ENCODE data around the gene WHRN.

WHRN gene

DNA sequence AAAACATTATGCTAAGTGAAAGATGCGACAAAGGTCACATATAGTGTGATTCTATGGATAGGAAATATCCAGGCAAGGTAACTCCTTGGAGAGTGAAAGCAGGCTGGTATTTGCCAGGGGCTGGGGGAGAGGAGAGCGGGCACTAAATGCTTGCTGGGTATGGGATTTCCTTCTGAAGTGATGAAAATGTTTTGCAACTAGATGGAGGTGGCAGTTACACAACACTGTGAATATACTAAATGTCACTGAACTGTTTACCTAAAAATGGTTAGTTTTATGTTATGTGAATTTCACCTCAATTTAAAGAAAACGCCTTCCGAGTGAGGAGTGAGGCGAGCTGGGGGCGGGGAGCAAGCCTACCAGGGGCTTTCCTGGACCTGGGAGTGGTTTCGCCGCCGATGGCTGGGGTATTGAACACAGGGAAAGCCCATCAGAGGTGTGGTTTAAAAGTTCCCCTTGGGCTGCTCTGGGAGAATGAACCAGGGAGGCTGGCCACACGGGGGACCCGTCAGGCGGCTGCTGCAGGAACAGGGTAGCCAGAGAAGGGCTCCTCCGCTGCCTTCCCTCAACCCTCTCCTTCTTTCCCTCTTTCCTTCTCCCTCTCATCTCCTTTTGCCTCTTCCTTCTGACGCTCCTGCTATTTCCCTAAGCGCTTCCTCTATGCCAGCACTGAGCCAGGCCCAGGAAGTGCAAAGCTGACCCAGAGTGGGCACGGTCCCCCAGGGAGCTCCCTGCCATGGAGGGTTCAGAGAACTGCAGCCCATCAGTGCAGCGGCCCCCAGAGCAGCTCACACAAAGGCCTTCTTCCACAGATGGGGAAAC is 122.4 kb downstream of the WHRN start:
- DNase-seq = no peak
- in situ Hi-C loops (cut with MboI; ENCODE audit: low pct_unique_long_range_greater_than_20kb, low sequenced_read_pairs) = no loop called here

DNA sequence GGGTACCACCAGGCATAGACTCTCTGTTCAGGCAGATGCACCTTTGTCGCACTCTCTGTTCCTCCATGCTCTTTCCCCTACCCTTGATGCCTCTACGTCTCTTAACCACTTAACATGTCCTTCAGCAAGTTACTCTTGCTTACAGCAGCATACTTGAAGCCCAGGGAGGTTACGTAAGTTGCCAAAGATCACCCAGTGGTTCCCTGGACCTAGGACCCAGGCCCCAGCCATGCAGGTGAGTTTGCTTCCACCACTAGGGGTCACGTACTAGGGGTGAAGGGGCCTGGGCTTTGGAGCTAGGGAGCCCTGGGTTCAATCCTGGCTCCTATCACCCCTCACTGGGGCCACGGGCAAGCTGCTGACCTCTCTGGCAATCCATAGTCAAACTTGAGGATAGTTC is 126.4 kb downstream of the WHRN start:
- in situ Hi-C loops (cut with MboI; ENCODE audit: low pct_unique_long_range_greater_than_20kb, low sequenced_read_pairs) = no loop called here
- DNase-seq = no peak

DNA sequence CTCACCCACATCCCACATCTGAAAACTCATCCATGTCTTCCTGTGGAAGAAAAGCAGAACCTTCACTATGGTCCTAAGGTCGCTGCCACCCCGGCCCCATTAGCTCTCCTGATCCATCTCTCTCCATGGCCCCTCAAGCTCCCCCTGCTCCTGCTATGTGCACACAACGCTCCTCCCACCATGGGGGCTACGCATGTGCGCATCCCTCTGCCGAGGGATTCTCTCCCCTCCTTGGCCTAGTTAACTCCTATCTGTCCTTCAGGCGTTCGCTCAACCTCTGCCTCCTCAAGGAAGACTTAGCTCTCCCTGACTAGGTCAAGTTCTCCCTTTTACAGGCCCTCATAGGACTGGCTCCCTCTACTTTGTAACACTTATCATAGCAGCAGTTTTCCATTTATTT is 127.3 kb downstream of the WHRN start:
- in situ Hi-C loops (cut with MboI; ENCODE audit: low pct_unique_long_range_greater_than_20kb, low sequenced_read_pairs) = no loop called here
- no peak for DNase-seq

DNA sequence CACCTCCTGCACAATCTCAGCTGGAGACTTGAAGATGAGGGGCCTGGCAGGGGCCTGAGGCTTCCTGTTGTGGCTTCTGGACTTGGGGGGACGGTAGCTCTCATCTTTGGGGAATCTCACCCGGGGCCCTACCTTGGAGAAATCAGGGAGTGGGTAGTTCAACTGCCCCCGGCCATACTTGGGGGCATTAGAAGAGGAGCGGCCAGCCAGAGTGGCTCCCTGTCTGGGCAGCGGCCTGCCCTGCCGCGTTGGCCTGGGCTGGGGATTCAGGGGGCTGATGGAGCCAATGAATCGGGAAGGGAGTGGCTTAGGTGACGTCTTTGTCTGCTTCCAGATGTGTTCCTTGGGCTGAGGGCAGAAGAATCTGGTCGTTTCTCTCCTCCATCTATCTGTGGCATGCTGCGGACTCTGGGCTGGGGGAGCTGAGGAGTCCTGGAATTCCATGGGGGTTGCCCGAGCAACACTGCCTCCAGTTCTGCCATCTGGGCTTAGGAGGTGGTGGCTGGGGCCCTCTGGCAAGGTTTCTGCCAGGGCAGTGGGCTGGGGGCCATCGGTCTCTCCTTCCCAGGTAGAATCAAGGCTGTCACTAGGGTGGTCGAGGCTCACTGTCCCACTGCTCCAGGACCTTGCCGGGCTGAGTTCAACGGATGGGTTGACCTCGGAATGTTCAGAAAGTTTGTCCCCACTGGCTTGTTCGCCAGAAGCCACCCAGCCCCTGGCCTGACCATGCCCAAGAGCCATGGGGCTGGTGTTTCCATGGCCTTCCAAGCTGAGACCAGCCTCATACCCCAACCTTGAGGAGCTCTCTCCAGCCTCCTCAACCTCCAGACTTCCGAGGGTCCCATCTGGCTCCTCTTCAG is 128.5 kb downstream of the WHRN start:
- no peak for DNase-seq
- in situ Hi-C loops (cut with MboI; ENCODE audit: low pct_unique_long_range_greater_than_20kb, low sequenced_read_pairs) = no loop called here

DNA sequence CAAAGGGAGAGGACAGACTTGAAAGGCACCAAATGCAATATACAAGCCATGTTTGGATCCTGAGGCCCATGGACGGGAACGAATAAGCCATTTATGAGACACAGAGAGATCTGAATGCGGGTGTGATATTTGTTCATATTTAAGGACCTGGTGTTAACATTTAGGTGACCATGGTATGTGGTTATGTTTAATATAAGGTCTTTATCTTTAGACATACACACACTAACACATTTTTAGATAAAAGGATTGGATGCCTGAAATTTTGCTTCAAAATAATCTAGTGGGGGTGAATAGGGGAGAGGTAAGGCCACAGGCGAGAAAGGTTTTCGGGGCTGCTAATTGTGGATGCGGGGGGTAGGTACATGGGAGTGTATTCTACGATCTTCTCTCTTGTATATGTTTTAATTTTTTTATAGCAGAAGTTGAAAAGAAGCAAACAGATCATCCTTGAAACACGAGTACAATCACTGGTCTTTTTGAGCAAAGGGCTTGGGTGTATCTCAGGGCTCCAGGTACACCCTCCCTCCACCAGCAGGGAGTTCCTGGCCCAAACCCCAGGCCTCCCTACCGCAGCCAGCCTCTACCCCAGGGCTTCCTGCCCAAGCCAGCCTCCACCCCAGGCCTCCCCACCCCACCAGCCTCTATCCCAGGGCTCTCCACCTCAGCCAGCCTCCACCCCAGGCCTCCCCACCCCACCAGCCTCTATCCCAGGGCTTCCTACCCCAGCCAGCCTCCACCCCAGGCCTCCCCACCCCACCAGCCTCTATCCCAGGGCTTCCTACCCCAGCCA is 129.7 kb downstream of the WHRN start:
- DNase-seq = no peak
- in situ Hi-C loops (cut with MboI; ENCODE audit: low pct_unique_long_range_greater_than_20kb, low sequenced_read_pairs) = no loop called here

DNA sequence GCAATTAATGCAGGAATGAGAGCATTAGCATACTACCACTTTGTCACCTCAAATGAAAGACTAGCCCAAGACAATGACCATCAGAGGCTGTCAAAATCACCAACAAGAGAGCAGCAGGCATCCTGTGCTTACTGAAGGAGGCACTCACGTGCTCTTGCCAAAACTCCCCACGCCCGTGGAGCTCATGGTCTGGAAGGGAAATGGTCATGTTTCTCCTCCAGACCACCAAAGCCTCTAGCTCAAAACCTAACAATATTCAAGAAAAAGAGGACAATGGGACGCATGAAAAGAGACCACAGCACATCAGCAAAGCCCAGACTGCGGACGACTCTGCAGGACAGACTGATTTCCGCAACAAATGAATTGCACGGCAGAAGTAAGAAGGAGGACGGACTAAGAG is 130.3 kb downstream of the WHRN start:
- no peak for DNase-seq
- in situ Hi-C loops (cut with MboI; ENCODE audit: low pct_unique_long_range_greater_than_20kb, low sequenced_read_pairs) = no loop called here

DNA sequence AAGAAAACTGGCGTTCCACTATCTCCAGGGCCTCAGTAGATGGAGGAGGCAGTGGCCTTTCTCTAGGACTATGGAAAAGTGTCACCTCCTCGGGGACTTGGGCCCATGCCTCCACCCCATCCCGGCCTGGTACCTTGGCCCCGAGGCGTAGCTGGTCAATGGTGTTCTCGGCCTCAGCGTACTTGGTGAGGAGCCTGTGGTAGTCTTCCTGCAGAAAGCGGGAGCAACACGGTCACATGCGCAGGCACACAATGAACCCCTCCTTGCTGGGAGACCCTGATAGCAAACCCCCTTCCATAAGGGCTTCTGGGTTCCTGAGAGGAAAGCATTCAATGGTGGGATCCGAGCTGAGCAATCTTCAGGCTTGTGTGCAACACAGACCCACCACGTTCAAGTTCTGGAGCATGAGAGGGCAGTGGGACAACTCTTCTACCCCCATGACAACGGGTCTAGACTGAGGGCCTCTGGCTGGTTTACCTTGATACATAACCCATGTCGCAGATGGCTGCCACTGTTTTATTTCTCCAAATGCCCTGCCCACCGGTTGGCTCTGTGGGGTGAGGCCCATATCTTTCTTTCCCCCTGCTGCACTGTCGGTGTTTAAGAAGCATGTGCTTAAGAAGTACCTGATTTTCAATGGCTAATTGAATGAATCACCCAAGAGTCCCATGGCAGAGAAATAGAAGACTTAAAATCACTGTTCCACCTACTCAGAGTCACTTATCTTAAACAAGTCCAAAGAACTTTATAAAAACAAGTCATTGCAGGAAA is 131.1 kb downstream of the WHRN start:
- in situ Hi-C loops (cut with MboI; ENCODE audit: low pct_unique_long_range_greater_than_20kb, low sequenced_read_pairs) = no loop called here

DNA sequence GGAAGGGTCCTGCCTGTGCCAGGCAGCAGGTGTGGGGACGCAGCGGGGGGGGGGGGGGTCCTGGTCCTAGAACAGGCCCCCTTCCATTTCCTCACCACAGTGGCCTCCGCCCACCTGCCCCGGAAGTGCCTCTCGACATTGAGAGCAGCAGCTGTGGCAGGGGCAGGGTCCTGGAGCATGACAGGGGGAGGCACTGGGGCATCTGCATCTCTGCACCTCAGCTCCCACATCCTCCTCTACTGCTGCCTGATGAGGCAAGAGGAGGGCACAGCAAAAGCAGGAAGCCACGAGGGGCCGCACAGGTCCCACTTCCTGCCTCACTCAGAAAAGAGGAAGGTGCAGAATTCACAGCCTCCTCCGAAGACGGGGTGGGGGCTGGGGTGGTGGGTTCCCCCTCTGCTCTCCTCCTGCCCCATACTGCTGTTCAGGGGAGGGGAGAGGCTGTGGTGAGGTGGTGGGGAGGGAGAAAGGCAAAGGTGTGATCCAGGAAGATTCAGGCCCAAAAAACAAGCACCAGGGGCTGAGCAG is 132.3 kb downstream of the WHRN start:
- peak; percentile 99 for DNase-seq
- in situ Hi-C loops (cut with MboI; ENCODE audit: low pct_unique_long_range_greater_than_20kb, low sequenced_read_pairs) = no loop called here

More for the DNA sequence above, 131.1 kb downstream of the WHRN start:
- DNase-seq = no peak

DNA sequence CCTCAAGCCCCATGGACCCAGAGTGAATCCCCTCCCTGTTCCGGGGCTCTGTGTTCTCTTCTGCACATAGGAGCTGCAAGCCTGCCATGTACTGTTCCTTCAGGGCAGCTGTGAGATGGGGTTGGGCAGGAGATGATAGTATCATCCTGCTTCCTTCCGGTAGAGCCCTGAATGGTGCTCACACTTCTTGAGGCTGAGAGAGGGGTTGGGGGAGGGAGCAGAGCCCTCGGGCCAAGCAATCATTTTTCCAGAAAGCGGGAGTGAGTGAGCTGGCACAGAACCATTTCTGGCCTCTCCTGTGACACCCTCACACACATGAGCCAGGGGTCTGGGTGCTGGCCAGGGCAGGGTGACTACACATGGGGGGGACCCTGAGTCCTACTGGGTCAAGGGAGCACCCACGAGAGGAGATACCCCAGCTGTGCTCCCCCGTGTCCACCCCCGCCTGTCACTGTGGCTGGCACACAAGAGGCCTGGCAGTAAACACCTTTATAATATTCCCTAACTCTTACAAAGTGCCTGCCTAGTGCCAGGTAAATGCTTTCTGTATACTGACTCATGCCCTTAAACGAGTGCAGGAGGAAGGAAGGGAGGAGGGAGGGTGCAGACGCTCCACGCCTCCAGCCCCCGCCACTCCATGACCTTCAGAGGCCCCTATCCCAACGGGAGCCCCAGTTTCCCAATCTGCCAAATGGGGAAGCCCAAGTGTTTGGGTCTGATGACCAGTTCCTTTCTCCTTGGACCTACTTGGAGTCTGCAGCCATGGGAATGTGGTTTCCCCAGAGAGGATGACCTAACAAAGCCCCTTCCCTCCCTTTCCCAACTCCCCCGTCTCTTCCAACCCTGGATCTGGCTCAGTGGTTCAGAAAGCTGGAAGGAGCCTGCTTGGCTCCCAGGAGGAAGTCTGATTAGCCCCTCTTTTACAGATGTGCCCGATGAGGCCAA is 133.0 kb downstream of the WHRN start:
- peak; percentile 77 for DNase-seq
- in situ Hi-C loops (cut with MboI; ENCODE audit: low pct_unique_long_range_greater_than_20kb, low sequenced_read_pairs) = no loop called here

DNA sequence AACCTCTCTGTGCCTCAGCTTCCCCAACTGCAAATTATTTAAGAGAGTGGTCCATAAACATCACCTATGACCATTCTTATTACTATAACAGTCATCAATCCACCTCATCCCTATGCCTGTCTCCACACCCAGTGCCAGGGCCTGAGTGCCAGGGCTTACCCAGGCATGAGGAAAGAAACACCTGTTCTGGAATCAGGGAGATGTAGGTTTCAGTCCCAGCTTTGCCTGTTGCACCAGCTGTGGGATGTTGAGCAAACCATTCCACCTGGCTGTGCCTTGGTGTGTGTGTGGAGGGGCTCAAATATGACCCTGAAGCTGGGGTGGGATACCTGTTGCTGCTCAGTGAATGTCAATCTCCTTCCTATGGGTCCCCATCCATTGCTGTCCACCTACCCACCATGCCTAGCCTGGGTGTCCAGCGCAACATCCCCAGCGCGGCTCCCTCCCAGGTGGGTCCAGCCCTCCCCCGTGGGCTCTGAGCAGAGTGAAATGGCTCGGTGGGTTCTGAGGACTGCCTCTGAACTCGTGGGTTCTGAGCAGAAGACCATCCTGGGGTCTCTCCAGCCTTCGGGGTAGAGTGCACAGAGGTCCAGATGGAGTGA is 133.8 kb downstream of the WHRN start:
- in situ Hi-C loops (cut with MboI; ENCODE audit: low pct_unique_long_range_greater_than_20kb, low sequenced_read_pairs) = no loop called here
- no peak for DNase-seq

DNA sequence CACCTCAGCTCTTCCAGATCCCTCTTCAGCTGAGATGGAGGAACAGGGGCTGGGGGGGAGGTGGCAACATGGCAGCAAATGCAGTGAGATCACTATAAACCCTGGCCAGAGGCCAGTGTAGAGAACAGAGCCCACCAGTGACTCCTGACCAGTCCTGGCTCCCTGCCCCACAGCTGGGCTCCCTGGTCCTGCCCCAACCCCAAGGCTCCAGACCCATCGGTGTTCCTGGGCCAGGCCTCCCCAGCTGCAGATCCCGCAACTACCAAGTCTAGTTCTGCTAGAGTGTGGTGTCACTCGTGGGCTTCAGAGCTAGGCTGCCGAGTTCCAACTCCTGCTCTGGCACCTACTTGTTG is 134.3 kb downstream of the WHRN start:
- in situ Hi-C loops (cut with MboI; ENCODE audit: low pct_unique_long_range_greater_than_20kb, low sequenced_read_pairs) = no loop called here
- DNase-seq = no peak

DNA sequence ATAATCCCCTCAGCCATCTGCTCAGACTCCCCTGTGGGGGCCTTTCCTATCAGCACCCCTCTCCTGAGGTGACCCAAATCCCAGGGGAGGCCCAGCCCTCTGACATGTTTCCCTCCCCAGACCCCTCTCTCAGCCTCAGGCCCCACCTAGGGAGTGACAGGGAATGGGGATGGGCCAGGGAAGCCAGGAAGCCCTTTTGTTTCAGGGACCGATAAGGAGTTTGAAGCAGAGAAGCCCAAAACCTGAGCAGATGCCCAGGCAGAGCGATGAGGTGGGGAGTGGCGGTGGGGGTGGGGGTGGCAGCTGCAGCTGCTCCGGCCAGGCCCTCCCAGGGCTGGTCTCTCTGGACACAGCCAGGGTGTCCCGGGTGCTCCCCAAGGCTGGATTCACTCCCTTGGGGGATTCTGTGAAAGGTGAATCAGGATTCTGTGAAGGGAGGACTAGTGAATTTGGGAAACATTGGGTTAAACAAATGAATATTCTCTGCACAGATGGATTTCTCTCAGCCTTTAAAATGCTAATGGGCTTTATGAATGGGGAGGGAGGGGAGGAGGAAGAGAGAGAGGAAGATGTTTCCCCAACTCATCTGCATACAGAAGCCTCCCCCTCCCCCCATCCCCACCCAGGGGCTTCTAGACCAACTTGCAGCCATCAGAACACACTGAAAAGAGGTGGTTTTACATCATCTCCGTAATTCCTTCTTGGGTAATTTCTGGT is 134.9 kb downstream of the WHRN start:
- in situ Hi-C loops (cut with MboI; ENCODE audit: low pct_unique_long_range_greater_than_20kb, low sequenced_read_pairs) = no loop called here
- DNase-seq = no peak

DNA sequence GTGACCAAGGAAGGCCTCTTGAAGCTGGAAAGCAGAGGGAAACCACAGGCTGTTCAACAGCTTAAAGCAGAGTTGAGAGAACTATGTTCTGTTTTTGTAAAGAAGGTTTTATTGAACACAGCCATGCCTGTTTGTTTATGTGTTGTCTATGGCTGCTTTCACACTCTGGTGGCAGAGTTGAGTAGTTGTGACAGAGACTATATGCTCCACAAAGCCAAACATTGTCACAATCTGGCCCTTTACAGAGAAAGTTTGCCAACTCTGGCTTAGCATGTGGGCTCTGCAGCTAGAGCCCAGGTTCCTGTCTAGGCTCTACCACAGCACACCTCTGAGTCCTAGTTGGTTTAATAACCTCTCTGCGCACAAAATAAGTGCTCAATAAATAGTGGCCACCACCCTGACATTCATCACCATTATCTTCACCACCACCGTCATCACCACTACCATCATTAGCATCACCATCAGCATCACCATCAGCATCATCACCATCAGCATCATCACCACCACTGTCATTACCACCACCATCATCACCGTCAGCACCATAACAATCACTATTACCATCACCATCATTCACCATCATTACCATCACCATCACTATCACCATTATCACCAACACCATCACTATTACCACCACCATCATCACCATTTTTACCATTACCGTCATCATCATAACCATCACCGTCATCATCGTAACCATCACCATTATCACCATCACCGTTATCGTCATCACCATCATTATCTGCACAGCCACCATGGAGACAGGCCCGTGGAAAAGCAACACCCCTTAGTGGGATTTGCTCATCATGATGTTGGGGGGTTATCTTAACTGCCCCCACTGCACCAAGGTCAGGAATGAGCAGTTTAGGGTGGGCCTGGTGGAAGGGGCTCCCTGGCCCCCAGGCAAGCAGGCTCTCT is 135.8 kb downstream of the WHRN start:
- in situ Hi-C loops (cut with MboI; ENCODE audit: low pct_unique_long_range_greater_than_20kb, low sequenced_read_pairs) = no loop called here
- DNase-seq = no peak

DNA sequence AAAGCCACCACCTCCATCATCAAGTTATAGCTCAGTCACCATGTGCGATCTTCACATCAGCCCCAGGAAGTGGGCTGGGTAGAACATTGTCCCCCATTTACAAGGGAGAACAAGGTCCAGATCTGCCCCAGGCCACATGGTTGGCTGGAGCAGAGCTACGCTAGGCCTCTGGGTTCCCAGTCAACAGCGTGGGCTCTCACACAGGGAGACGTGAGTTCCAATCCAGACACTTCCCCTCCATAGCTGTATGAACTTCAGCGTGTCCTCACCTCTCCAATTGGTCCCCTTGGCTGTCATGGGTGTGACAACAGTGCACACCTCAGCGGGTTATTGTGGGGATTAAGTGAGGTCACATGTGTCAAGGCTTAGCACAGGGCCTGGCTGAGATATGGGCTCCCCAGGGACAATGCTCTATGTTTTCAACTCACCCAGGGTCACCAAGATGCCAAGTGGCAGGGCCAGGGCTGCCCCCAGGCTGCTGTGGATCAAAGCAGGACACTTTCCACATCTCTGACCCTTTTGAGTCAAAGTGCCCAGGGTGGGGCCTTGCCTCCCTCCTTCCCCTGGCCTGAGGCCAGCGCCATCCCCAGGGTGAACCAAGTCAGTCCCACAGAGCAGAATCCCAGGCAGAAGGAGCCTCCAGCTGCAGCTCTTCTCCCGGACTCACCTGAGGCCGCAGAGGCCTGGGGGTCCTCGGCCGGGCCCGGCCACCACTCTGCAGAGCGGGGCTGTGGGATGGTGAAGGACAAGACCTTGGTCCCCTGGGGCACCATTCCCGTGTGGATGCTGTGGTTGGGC is 137.3 kb downstream of the WHRN start:
- DNase-seq = no peak
- in situ Hi-C loops (cut with MboI; ENCODE audit: low pct_unique_long_range_greater_than_20kb, low sequenced_read_pairs) = no loop called here

DNA sequence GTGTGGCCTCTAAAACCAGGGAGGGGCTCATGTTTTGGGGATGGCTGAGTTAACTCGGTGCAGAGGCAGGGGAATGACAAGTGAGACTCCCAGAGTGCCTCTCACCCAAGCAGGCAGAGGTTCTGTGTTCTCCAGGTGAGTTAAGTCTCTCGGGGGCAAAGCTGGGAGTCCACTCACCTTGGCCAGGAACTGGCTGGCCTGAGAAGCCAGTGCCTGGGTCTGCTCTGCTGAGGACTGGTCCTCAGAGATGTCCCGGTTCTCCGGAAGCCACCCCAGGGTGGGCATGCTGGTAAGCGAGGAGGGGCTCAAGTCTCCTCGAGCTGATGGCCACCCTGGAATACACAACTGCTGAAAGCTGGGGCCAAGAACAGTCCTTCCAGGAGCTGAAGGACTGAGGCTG is 137.9 kb downstream of the WHRN start:
- in situ Hi-C loops (cut with MboI; ENCODE audit: low pct_unique_long_range_greater_than_20kb, low sequenced_read_pairs) = no loop called here
- DNase-seq = no peak

Measured in KBM-7 (cell line).